ENCODE data around the gene NEK10. TPM values are rescaled to one million over a fixed set of nuclear protein-coding genes. Genes with fewer than 3 reads are reported as not detected.

The NEK10 gene
- total RNA-seq, 4 donors from 2014 or later = 1.7 to 2.1 (median 2.1) TPM; not detected in 1

GRCh38 chr3:27193056-27193455 is 176.1 kb downstream of the NEK10 start:
- H3K4me3 ChIP-seq (ENCODE audit: low read depth, poor library complexity, severe bottlenecking) = no peak overlapping the region
- DNase-seq (ENCODE audit: low spot score in 2 of 2) = no peak
- intact Hi-C loops (cut with DNase I; ENCODE audit: low total_unique reads) = no loop called here
- whole genome bisulfite sequencing, 2 donors = 79 to 82% methylated on average over 2 of the region's 2 CpGs
- TF ChIP-seq, protein P1, sequence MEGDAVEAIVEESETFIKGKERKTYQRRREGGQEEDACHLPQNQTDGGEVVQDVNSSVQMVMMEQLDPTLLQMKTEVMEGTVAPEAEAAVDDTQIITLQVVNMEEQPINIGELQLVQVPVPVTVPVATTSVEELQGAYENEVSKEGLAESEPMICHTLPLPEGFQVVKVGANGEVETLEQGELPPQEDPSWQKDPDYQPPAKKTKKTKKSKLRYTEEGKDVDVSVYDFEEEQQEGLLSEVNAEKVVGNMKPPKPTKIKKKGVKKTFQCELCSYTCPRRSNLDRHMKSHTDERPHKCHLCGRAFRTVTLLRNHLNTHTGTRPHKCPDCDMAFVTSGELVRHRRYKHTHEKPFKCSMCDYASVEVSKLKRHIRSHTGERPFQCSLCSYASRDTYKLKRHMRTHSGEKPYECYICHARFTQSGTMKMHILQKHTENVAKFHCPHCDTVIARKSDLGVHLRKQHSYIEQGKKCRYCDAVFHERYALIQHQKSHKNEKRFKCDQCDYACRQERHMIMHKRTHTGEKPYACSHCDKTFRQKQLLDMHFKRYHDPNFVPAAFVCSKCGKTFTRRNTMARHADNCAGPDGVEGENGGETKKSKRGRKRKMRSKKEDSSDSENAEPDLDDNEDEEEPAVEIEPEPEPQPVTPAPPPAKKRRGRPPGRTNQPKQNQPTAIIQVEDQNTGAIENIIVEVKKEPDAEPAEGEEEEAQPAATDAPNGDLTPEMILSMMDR (IDR thresholded peaks at IDR 0.05) = no peak
- TF ChIP-seq POLR2A (IDR thresholded peaks at IDR 0.05) = no peak

DNA sequence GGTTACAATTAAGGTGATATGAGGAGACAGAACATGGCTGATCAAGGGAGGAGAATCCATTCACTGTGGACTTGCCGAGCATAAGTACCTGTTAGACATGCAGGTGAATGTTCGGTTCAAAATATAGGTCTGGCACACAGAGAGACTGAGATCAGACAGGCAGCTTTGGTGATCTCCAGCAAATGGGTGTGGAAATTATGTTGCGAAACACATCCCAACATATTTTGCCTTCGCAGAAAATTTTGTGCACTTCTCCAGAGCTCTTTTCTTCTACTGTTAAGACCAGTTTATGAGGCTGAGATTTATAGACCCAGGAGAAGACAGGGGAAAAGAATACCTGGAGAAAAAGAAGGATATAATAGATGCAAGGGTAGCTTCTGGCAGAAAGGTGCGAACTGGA is 183.2 kb downstream of the NEK10 start:
- intact Hi-C loops (cut with DNase I; ENCODE audit: low total_unique reads) = no loop called here
- H3K4me3 ChIP-seq (ENCODE audit: low read depth, poor library complexity, severe bottlenecking) = no peak overlapping the region
- no peak for TF ChIP-seq POLR2A (IDR thresholded peaks at IDR 0.05)
- TF ChIP-seq, protein P1 (IDR thresholded peaks at IDR 0.05) = no peak
- no peak for DNase-seq (ENCODE audit: low spot score in 2 of 2)
- 86 to 90% methylated on average over 5 of the region's 5 CpGs for WGBS, 2 donors

- 60 to 64% methylated on average over 2 of the region's 2 CpGs for WGBS, 2 donors
Measured at GRCh38 chr3:27185231-27185989, 183.8 kb downstream of the NEK10 start.

DNA sequence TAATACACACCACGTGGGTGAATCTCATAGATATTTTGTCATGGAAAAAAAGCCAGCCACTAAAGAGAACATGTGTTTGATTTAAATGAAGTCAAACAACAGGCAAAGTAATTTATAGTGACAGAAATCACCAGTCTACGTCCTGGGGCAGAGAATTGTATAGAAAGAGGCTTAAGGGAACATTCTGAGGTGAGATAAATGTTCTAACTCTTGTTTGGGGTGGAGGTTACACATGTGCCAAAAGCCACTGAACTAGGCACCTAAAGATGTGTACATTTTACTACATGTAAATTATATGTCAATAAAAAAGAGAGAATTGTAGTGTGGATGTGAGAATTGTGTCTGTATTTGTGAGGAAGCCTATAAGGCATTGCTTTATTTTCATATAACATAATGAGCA is 184.9 kb downstream of the NEK10 start:
- intact Hi-C loops (cut with DNase I; ENCODE audit: low total_unique reads) = no loop called here
- TF ChIP-seq, protein P1 (IDR thresholded peaks at IDR 0.05) = no peak
- TF ChIP-seq POLR2A (IDR thresholded peaks at IDR 0.05) = no peak
- WGBS, 2 donors = 37% methylated on average over 2 of the region's 2 CpGs
- no peak for DNase-seq (ENCODE audit: low spot score in 2 of 2)
- H3K4me3 ChIP-seq (ENCODE audit: low read depth, poor library complexity, severe bottlenecking) = no peak overlapping the region

More at GRCh38 chr3:27185231-27185989, 183.8 kb downstream of the NEK10 start:
- intact Hi-C loops (cut with DNase I; ENCODE audit: low total_unique reads) = no loop called here
- no peak for DNase-seq (ENCODE audit: low spot score in 2 of 2)
- no peak overlapping the region for H3K4me3 ChIP-seq (ENCODE audit: low read depth, poor library complexity, severe bottlenecking)
- TF ChIP-seq, protein P1 (IDR thresholded peaks at IDR 0.05) = no peak
- no peak for TF ChIP-seq POLR2A (IDR thresholded peaks at IDR 0.05)

- WGBS, 2 donors = 57 to 77% methylated on average over 3 of the region's 3 CpGs
- intact Hi-C loops (cut with DNase I; ENCODE audit: low total_unique reads) = no loop called here
- TF ChIP-seq POLR2A (IDR thresholded peaks at IDR 0.05) = no peak
- TF ChIP-seq, protein P1 (IDR thresholded peaks at IDR 0.05) = no peak
- no peak for DNase-seq (ENCODE audit: low spot score in 2 of 2)
- no peak overlapping the region for H3K4me3 ChIP-seq (ENCODE audit: low read depth, poor library complexity, severe bottlenecking)
Measured at GRCh38 chr3:27176256-27176655, 192.9 kb downstream of the NEK10 start.

All from lower leg skin (tissue), 4 donors.